Left renal cortex interstitium (tissue), 4 donors: ENCODE results near the gene LYPLAL1. TPM values are rescaled to one million over a fixed set of nuclear protein-coding genes. Genes with fewer than 3 reads are reported as not detected.
"Not testable (repeated sequence)": the region's sequence is repeated elsewhere in the genome, so short reads cannot be mapped to it uniquely, and the experiment has no call there.

Experiments
- DNase-seq, 4 donors: peaks; one replicate each; pipeline ENCODE4 v3.0.0-alpha.2; 2013; ENCODE audit warnings: low read depth in 4 of 4, low spot score in 2 of 4, missing footprints in 1 of 4
- polyA plus RNA-seq, 4 donors: library from polyadenylated mRNA; unstranded; fragments of 120-200 nt; gene quantifications; one replicate each; pipeline ENCODE4 v1.2.1, GENCODE V29; 2013; ENCODE audit not compliant: insufficient read length in 4 of 4

LYPLAL1 gene
- polyA plus RNA-seq, 4 donors = 41.5 to 64.1 (median 53.2) TPM

- DNase-seq = no peak
These were observed 32.7 kb downstream of the LYPLAL1 start for GRCh38 chr1:219206350-219206749.

DNA sequence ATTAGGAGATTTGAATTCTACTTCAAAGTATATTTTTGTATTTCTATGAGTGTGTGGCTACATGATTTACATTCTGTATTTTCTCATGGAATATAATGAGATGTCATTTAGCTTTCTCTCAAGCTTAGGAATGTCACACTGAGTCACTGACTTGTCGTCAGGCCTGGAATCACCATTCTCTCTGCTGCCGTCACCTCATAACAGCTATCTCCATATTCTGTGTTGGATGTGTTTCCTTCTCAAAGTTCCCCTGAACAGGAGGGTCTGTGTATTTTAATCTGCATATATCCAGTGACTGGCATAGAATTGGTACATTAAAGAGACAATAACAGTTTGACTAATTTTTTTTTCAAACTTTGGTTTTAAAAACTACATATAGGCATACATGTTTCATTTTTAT lies 35.9 kb downstream of the LYPLAL1 start:
- no peak for DNase-seq

DNA sequence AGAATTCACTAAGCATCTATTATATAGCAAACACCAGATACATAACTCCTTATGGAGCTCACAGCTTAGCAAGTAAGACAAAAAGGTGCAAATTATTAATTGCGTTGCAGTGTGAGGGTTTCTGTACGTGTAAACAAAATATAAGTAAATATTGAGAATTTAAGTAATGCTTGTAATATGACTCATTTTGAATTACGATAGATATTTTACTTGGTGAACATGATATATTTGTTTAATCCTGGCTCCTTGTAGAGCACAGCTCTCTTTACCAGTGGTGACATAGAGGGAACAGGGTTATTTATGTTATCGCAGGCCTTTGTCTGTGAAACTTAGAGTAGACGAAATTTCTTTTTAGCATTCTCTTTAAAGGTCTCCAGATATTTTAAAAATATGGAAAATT lies 36.4 kb downstream of the LYPLAL1 start:
- DNase-seq = no peak

GRCh38 chr1:219215477-219215876 lies 41.8 kb downstream of the LYPLAL1 start:
- DNase-seq = no peak

- DNase-seq = no peak
These were observed 47.3 kb downstream of the LYPLAL1 start for GRCh38 chr1:219220945-219221344.

- no peak for DNase-seq
These were observed 49.8 kb downstream of the LYPLAL1 start for GRCh38 chr1:219223496-219223895.

- DNase-seq = no peak
These were observed 52.5 kb downstream of the LYPLAL1 start for GRCh38 chr1:219226196-219226595.

GRCh38 chr1:219227360-219228057 lies 53.8 kb downstream of the LYPLAL1 start:
- no peak for DNase-seq

DNA sequence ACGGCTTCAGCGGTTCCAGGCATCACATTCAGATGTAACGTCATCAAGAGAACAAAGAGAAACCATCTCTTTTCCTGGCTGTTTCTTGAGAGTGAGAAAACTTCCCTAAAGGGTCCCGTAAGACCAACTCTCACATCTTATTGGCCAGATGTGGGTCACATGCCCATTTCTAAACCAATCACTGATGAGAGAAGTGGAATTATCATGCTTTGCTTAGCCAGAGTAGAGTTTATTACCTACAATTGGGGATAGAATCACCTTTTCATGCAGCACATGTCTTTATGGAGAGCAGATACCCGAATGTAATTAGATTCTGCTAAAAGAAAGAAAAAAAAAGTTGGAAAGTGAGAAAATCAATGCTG lies 54.4 kb downstream of the LYPLAL1 start:
- DNase-seq = no peak

GRCh38 chr1:219232890-219233289 lies 59.2 kb downstream of the LYPLAL1 start:
- no peak for DNase-seq

DNA sequence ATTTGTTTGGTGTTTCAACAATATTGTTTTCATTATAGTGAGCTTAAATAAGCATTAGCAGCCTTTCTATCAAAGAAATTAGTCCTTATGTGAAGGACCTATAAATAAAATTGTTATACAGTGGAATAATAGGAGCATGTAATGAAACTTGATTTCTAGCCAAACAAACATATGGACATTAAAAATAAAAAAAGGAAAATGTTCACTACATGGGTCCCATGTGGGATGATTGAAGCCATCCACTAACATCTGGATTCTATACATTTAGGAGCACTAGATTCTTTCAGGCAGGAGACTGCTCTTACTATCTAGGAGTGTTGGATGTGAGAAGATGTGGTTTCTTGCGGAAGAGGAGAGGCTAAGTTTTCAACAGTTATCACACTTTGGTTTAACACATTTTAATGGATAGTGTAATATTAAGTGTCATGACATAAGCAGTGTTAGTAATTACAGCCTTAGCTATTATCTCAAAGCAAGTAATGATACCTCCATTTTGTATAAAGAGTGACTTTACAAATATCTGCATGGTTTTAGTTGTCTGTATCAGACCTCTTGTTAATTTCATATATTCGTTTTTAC lies 62.3 kb downstream of the LYPLAL1 start:
- DNase-seq = no peak

GRCh38 chr1:219236933-219237610 lies 63.4 kb downstream of the LYPLAL1 start:
- no peak for DNase-seq

- DNase-seq = no peak
These were observed 65.8 kb downstream of the LYPLAL1 start for GRCh38 chr1:219239518-219239917.

GRCh38 chr1:219244864-219245263 lies 71.2 kb downstream of the LYPLAL1 start:
- DNase-seq = no peak

DNA sequence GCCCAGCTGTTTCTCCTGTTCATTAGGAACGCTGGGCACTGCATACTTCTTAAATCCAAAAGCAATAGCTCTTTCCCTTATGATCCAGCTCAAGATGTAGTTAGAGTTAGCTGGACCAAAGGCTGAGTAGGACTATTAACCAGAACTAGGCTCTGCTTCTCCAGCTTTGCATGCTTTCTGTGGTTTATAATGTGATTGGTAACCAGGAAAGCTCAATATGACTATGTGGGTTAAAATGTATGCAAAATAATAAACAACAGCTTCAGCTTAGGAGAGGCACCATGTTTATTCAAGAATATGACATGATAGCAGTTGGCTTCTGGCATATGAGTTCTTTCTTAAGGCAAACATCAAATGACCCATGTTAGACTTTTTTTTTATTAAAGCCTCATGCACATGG lies 73.8 kb downstream of the LYPLAL1 start:
- no peak for DNase-seq

DNA sequence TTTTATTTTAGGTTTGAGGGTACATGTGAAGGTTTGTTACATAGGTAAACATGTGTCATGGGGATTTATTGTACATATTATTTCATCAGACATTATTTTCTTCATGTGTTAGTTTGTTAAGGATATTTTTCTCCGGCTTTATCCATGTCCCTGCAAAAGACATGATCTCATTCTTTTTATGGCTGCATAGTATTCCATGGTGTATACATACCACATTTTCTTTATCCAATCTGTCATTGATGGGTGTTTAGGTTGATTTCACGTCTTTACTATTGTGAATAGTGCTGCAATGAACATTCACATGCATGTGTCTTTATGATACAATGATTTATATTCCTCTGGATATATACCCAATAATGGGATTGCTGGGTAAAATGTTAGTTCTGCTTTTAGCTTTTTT lies 76.8 kb downstream of the LYPLAL1 start:
- DNase-seq = not testable (repeated sequence)

- no peak for DNase-seq
These were observed 84.1 kb downstream of the LYPLAL1 start for GRCh38 chr1:219257751-219258150.

- DNase-seq = no peak
These were observed 87.8 kb downstream of the LYPLAL1 start for GRCh38 chr1:219261454-219261853.
